SK-N-SH treated with all-trans-retinoic acid at 6 μM for 48 hours (cell line): ENCODE results near the gene MATK.

Experiments used
- ZC3H10 ChIP-seq: fragments of 250-450 bp; sonication (Bioruptor Pico); IDR thresholded peaks from 2 replicates; pipeline ENCODE4 v1.5.1; 2021; ENCODE audit warnings: mild to moderate bottlenecking, moderate library complexity
- ZNF565 ChIP-seq: fragments of 450-650 bp; formaldehyde crosslinking; conservative IDR thresholded peaks from 2 replicates; pipeline ENCODE4 v1.5.0; 2020; ENCODE audit warnings: low read depth, mild to moderate bottlenecking, moderate library complexity
- ZNF70 ChIP-seq: fragments of 450-650 bp; formaldehyde crosslinking; IDR thresholded peaks from 2 replicates; pipeline ENCODE4 v1.5.0; 2020; ENCODE audit warnings: mild to moderate bottlenecking, moderate library complexity
- TF ChIP-seq, protein P1 (sequence below): fragments of 250-450 bp; sonication (Bioruptor Pico); IDR thresholded peaks from 2 replicates; pipeline ENCODE4 v1.8.0; 2021; ENCODE audit warnings: low read depth, mild to moderate bottlenecking, moderate library complexity, borderline replicate concordance
- TF ChIP-seq, protein P2 (sequence below): fragments of 250-450 bp; sonication (Bioruptor Pico); IDR thresholded peaks from 2 replicates; pipeline ENCODE4 v1.5.1; 2020; ENCODE audit warnings: low read depth, mild to moderate bottlenecking, moderate library complexity

DNA sequence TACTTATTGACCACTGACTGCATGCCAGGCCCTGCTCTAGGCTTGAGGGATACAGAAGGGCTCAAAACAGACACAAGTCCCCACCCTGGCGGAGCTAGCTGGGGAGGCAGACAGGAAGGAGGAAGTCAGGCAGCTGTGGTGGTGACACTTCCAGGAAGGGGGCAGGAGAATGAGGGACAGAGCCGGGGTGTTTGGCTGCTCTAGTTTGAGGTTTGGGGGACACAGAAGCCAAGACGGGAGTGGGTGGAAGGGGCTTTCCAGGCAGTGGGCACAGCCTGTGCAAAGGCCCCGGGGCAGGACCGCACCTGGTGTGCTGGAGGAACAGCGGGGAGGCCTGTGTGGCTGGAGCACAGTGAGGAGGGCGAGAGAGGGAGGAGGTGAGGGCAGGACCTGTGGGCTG is 19.7 kb downstream of the MATK start:
- TF ChIP-seq, protein P1, sequence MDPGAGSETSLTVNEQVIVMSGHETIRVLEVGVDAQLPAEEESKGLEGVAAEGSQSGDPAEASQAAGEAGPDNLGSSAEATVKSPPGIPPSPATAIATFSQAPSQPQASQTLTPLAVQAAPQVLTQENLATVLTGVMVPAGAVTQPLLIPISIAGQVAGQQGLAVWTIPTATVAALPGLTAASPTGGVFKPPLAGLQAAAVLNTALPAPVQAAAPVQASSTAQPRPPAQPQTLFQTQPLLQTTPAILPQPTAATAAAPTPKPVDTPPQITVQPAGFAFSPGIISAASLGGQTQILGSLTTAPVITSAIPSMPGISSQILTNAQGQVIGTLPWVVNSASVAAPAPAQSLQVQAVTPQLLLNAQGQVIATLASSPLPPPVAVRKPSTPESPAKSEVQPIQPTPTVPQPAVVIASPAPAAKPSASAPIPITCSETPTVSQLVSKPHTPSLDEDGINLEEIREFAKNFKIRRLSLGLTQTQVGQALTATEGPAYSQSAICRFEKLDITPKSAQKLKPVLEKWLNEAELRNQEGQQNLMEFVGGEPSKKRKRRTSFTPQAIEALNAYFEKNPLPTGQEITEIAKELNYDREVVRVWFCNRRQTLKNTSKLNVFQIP (CRISPR knock-in tag), result no peak
- TF ChIP-seq ZC3H10 (CRISPR knock-in tag) (no peak), ZNF70 (CRISPR knock-in tag) (no peak), ZNF565 (no peak)
- TF ChIP-seq, protein P2, sequence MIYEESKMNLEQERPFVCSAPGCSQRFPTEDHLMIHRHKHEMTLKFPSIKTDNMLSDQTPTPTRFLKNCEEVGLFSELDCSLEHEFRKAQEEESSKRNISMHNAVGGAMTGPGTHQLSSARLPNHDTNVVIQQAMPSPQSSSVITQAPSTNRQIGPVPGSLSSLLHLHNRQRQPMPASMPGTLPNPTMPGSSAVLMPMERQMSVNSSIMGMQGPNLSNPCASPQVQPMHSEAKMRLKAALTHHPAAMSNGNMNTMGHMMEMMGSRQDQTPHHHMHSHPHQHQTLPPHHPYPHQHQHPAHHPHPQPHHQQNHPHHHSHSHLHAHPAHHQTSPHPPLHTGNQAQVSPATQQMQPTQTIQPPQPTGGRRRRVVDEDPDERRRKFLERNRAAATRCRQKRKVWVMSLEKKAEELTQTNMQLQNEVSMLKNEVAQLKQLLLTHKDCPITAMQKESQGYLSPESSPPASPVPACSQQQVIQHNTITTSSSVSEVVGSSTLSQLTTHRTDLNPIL (CRISPR knock-in tag), result no peak
